Stimulated activated CD4-positive, alpha-beta T cell treated with anti-CD3 and anti-CD28 coated beads, Interleukin-1b, Interleukin-23, amount 100 ng/mL, for 4 hours (primary cell): ENCODE data around the gene KDELR1.

Source experiments
- DNase-seq, 2 donors: peaks; one replicate each; pipeline ENCODE4 v3.0.0-alpha.2; 2020; ENCODE audit warnings: low read depth in 2 of 2

Gene KDELR1

DNA sequence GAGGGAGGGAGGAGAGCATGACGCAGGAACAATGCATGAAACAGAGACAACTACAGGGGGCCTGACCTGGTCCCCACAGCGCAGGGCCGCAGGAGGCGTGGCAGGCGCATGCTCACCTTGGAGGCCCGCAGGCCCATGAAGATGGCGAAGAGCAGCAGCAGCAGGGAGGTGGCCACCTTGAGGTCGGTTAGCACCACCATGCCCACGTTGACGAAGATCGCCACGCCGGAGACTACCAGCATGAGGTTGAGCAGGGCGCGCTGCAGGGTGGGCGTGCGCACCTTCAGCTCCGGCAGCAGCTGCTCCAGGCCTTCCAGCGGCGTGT lies 49.0 kb downstream of the KDELR1 start:
- no peak for DNase-seq

- no peak for DNase-seq
These were observed 49.6 kb downstream of the KDELR1 start for GRCh38 chr19:48341515-48342413.

GRCh38 chr19:48340995-48341394 lies 50.4 kb downstream of the KDELR1 start:
- no peak for DNase-seq

DNA sequence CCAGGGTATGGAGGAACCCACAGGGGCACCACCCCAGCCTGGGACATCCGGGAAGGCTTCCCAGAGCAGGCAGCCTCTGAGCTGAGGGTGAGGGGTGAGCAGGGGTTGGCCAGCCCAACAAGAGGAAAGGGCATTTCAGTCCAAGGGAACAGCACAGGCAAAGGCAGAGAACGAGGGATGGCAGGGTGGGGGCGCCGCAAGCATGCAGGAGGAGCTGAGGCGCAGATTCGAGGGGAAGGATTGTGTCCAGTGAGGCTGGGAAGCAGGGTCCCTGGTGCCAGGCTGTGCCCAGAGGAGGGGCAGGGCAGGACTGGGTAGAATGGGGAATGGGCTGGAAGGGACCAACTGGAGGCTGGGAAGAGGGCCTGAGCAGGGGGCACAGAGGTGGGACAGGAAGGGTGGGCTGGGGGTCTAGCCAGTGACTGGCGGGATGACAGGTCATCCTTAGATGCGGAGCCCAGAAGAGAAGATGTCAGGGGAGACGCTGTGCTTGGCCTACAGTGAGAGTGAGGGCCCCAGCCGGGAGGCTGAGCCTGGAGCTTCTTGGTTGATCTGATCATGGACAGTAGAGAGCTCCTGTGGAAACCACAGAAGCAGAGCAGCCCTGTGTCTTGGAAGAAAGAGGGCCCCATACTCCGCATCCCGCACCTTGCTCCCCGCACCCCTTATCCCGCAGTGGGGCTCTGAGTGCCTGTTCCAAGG lies 52.4 kb downstream of the KDELR1 start:
- DNase-seq = no peak

DNA sequence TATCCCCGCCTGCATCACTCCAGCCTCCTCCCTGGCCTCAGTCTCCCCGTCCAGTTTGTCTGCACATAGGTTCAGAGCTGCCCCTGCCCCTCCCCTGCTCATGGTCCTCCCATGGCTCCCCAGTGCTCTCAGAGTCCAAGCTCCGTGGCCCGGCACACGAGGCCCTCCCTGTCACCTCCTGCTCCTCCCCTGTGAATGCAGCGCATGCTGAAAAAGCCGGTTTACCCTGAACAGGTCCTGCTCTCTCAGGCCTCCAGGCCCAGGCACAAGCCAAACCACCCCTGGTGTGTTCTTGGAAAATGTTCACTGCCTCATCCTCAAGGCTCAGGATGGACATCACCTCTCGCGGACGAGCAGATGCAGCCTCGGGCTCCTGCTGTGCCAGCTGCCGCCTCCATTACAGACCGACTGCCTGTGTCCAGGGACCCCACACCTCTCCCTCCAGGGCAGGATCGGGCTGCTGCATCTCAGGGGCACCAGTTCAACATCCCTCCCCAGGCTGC lies 53.0 kb downstream of the KDELR1 start:
- DNase-seq = no peak

- DNase-seq = peak; percentile 86 to 92
These were observed 57.6 kb downstream of the KDELR1 start for GRCh38 chr19:48333467-48334384.

DNA sequence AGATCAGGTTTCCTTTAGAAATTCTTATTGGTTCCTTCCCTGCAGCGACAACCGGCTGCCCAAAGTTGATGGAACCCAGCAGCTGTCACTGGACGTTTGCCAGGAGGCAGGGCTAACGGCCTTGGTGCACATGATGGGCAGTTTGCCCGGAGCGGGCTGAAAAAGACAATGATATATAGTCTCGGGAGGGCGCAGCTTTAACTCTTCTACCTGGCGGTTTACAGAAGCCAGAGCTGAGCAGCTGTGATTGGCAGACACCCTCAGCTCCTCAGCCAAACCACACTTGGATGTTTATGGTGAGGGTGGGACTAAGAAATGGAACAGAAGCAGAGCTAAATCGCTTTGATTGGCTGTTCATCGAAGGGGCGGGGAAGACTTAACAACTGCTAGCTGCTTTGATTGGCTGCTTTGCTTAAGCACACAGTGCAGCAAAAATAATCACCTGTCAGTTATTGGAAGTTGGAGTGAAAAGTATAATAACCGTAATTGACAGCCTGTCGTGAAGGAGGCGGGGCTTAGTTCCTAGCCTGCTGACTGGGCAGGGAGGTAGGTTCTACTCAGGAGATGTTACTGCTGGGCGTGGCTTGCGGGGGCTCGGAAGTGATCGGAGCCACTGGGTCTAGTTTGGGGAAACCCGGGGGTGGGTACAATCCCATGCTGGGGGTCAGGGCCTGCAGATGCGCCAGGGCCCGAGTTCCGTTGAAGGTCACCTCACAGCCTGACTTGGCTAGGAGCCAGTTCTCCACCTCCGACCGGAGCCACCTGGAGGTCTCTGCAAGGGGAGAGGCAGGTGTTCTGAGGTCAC lies 58.5 kb downstream of the KDELR1 start:
- DNase-seq = peak; percentile 78 to 84
